Measurements from ENCODE around the gene FMN2.

Gene FMN2

GRCh38 chr1:240086726-240087125, 5.0 kb upstream of the FMN2 start:
- TF ChIP-seq HOXC10 (CRISPR knock-in tag; IDR thresholded peaks at IDR 0.05) (no peak), HOXD13 (CRISPR knock-in tag; IDR thresholded peaks at IDR 0.05; ENCODE audit: borderline replicate concordance) (no peak), ZNF571 (tag by site-specific recombination; IDR thresholded peaks at IDR 0.05) (no peak), ZEB2 (tag by site-specific recombination; IDR thresholded peaks at IDR 0.05) (no peak), MZF1 (tag by site-specific recombination; IDR thresholded peaks at IDR 0.05; ENCODE audit: borderline replicate concordance) (no peak), ZNF645 (tag by site-specific recombination; IDR thresholded peaks at IDR 0.05) (no peak), MEIS1 (CRISPR knock-in tag; IDR thresholded peaks at IDR 0.05; ENCODE audit: borderline replicate concordance) (no peak), ZNF10 (tag by site-specific recombination; IDR thresholded peaks at IDR 0.05) (no peak), ZNF423 (tag by site-specific recombination; IDR thresholded peaks at IDR 0.05) (no peak), KLF16 (tag by site-specific recombination; IDR thresholded peaks at IDR 0.05) (no peak), ZBTB44 (tag by site-specific recombination; IDR thresholded peaks at IDR 0.05) (no peak), GLIS2 (tag by site-specific recombination; IDR thresholded peaks at IDR 0.05) (no peak), ZNF704 (tag by site-specific recombination; IDR thresholded peaks at IDR 0.05) (no peak)
- TF ChIP-seq, protein P1, sequence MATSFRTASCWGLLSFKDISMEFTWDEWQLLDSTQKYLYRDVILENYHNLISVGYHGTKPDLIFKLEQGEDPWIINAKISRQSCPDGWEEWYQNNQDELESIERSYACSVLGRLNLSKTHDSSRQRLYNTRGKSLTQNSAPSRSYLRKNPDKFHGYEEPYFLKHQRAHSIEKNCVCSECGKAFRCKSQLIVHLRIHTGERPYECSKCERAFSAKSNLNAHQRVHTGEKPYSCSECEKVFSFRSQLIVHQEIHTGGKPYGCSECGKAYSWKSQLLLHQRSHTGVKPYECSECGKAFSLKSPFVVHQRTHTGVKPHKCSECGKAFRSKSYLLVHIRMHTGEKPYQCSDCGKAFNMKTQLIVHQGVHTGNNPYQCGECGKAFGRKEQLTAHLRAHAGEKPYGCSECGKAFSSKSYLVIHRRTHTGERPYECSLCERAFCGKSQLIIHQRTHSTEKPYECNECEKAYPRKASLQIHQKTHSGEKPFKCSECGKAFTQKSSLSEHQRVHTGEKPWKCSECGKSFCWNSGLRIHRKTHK (tag by site-specific recombination; IDR thresholded peaks at IDR 0.05), result no peak
- TF ChIP-seq, protein P2, sequence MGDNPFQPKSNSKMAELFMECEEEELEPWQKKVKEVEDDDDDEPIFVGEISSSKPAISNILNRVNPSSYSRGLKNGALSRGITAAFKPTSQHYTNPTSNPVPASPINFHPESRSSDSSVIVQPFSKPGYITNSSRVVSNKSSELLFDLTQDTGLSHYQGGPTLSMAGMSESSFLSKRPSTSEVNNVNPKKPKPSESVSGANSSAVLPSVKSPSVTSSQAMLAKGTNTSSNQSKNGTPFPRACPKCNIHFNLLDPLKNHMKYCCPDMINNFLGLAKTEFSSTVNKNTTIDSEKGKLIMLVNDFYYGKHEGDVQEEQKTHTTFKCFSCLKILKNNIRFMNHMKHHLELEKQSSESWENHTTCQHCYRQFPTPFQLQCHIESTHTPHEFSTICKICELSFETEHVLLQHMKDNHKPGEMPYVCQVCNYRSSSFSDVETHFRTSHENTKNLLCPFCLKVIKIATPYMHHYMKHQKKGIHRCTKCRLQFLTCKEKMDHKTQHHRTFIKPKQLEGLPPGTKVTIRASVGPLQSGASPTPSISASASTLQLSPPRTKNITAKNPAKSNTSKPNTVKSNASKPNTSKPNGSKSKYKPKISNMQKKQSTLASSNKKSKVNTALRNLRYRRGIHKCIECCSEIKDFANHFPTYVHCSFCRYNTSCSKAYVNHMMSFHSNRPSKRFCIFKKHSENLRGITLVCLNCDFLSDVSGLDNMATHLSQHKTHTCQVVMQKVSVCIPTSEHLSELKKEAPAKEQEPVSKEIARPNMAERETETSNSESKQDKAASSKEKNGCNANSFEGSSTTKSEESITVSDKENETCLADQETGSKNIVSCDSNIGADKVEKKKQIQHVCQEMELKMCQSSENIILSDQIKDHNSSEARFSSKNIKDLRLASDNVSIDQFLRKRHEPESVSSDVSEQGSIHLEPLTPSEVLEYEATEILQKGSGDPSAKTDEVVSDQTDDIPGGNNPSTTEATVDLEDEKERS (tag by site-specific recombination; IDR thresholded peaks at IDR 0.05), result no peak
- TF ChIP-seq, protein P3, sequence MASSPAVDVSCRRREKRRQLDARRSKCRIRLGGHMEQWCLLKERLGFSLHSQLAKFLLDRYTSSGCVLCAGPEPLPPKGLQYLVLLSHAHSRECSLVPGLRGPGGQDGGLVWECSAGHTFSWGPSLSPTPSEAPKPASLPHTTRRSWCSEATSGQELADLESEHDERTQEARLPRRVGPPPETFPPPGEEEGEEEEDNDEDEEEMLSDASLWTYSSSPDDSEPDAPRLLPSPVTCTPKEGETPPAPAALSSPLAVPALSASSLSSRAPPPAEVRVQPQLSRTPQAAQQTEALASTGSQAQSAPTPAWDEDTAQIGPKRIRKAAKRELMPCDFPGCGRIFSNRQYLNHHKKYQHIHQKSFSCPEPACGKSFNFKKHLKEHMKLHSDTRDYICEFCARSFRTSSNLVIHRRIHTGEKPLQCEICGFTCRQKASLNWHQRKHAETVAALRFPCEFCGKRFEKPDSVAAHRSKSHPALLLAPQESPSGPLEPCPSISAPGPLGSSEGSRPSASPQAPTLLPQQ (tag by site-specific recombination; IDR thresholded peaks at IDR 0.05), result no peak
- no peak overlapping the region for H3K27ac ChIP-seq (ENCODE audit: extremely low read depth, low read depth, low read length)
- H3K4me3 ChIP-seq (ENCODE audit: low read depth, low read length), result no peak overlapping the region
- no peaks in the 10 kb centered on the region for H3K36me3 ChIP-seq (ENCODE audit: control insufficient read depth in 2 of 2, insufficient read depth in 1 of 2, low read length in 2 of 2)
- CTCF ChIA-PET, result interaction anchor here (0.7 to 1.5 kb wide), 2 partner anchors 31 to 63 kb away, joined by 3 read pairs; no protein-coding TSS in a partner anchor
- POLR2A ChIA-PET, result no interaction called here
- H3K9me3 ChIP-seq (ENCODE audit: control insufficient read depth, insufficient read depth, low read depth, low read length), result no peaks in the 10 kb centered on the region
- peaks cover 9% of the 10 kb centered on the region; the same call in 1 of the 2 replicates for H3K4me1 ChIP-seq (ENCODE audit: control insufficient read depth, insufficient read depth, low read length)
